Neural crest cell (in vitro differentiated cells): Measurements from ENCODE around the gene CEP128. TPM values are rescaled to one million over a fixed set of nuclear protein-coding genes. Genes with fewer than 3 reads are reported as not detected.
"Not testable (repeated sequence)": the region's sequence is repeated elsewhere in the genome, so short reads cannot be mapped to it uniquely, and the experiment has no call there.

Experiments
- DNase-seq: peaks from one replicate; pipeline ENCODE4 v3.0.0; 2021; ENCODE audit warnings: low read depth, mixed read lengths, low spot score
- H3K27ac Mint-ChIP-seq: one replicate; pipeline ENCODE4 v1.8.0; 2021; ENCODE audit warnings: mild to moderate bottlenecking, mixed read lengths; ENCODE audit not compliant: unreplicated experiment
- H3K27me3 Mint-ChIP-seq: 2 replicates; pipeline ENCODE4 v1.8.0; 2021; ENCODE audit warnings: low read depth, mild to moderate bottlenecking, mixed read lengths
- H3K36me3 Mint-ChIP-seq: 2 replicates; pipeline ENCODE4 v1.8.0; 2021; ENCODE audit warnings: low read depth, mild to moderate bottlenecking, mixed read lengths
- H3K4me1 Mint-ChIP-seq: 2 replicates; pipeline ENCODE4 v1.8.0; 2021; ENCODE audit warnings: mixed read lengths
- H3K4me3 Mint-ChIP-seq: one replicate; pipeline ENCODE4 v1.8.0; 2021; ENCODE audit warnings: mild to moderate bottlenecking, mixed read lengths
- H3K9me3 Mint-ChIP-seq: 2 replicates; pipeline ENCODE4 v1.8.0; 2021; ENCODE audit warnings: mixed read lengths
- total RNA-seq: library from RNA; stranded (reverse); gene quantifications from 2 replicates; pipeline ENCODE4 v1.2.1, GENCODE V29; 2021
- TF ChIP-seq, protein P1 (sequence below): fragments of 200-600 bp; sonication (generic); conservative IDR thresholded peaks from 2 replicates; pipeline ENCODE4 v1.5.0; 2021; ENCODE audit warnings: antibody characterized with exemption, mild to moderate bottlenecking

The CEP128 gene
- total RNA-seq, 1 donor from 2014 or later = 25.8 TPM

GRCh38 chr14:80957613-80958012 is 16.1 kb upstream of the CEP128 start:
- DNase-seq = no peak
- no peaks in the 10 kb centered on the region for H3K36me3 Mint-ChIP-seq
- no peak overlapping the region for H3K27ac Mint-ChIP-seq
- H3K9me3 Mint-ChIP-seq = no peaks in the 10 kb centered on the region
- no peak overlapping the region for H3K4me3 Mint-ChIP-seq
- H3K27me3 Mint-ChIP-seq = peaks cover 52% of the 10 kb centered on the region
- H3K4me1 Mint-ChIP-seq = peaks cover 10% of the 10 kb centered on the region
- TF ChIP-seq, protein P1, sequence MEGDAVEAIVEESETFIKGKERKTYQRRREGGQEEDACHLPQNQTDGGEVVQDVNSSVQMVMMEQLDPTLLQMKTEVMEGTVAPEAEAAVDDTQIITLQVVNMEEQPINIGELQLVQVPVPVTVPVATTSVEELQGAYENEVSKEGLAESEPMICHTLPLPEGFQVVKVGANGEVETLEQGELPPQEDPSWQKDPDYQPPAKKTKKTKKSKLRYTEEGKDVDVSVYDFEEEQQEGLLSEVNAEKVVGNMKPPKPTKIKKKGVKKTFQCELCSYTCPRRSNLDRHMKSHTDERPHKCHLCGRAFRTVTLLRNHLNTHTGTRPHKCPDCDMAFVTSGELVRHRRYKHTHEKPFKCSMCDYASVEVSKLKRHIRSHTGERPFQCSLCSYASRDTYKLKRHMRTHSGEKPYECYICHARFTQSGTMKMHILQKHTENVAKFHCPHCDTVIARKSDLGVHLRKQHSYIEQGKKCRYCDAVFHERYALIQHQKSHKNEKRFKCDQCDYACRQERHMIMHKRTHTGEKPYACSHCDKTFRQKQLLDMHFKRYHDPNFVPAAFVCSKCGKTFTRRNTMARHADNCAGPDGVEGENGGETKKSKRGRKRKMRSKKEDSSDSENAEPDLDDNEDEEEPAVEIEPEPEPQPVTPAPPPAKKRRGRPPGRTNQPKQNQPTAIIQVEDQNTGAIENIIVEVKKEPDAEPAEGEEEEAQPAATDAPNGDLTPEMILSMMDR = no peak

DNA sequence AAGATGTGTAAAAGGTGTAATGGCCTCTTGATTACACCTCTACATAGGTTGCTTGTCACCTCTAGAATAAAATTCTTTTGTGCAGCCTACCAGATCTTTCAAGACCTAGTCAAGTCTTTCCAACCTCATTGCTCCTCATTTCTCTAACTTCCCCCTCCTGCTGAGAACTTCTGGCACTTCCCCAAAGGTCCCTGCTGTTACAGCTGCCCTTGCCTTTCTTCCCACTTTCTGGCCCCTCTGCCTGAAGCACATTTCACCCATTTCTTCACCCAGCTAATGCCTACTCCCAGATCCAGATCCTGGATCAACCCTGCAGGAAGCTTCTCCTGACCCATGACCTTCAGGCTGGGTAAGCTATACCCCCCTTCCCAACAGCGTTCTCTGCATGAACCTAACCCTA is 15.4 kb upstream of the CEP128 start:
- peaks cover 52% of the 10 kb centered on the region for H3K27me3 Mint-ChIP-seq

DNA sequence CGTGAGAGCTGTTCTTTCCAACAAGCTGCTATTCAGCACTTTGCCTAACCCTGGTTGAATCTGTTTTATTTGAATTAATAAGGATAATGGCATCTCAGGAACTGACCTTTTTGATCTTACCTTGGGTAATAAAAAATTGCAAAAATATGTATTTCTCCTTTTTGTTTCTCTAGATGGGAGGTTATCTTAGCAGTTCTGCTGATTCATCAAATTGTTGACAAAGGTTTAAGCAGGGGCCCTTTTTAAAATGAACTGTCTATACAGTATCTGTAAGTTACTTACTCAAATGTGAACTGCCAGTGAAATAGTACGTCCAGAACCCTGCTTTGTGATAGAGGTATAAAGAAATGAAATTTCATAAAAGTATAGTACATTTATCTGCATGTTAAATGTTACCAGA is 14.6 kb upstream of the CEP128 start:
- Mint-ChIP-seq H3K27me3 (peaks cover 54% of the 10 kb centered on the region), H3K9me3 (no peaks in the 10 kb centered on the region), H3K4me1 (peaks cover 10% of the 10 kb centered on the region), H3K4me3 (no peak overlapping the region), H3K36me3 (no peaks in the 10 kb centered on the region), H3K27ac (no peak overlapping the region)
- TF ChIP-seq, protein P1 = no peak
- no peak for DNase-seq

More for the DNA sequence above, 15.4 kb upstream of the CEP128 start:
- H3K36me3 Mint-ChIP-seq = no peaks in the 10 kb centered on the region
- H3K27ac Mint-ChIP-seq = no peak overlapping the region
- H3K4me1 Mint-ChIP-seq = peaks cover 10% of the 10 kb centered on the region
- no peak for DNase-seq
- TF ChIP-seq, protein P1 = no peak
- H3K4me3 Mint-ChIP-seq = peak overlapping the region; percentile 70
- no peaks in the 10 kb centered on the region for H3K9me3 Mint-ChIP-seq

DNA sequence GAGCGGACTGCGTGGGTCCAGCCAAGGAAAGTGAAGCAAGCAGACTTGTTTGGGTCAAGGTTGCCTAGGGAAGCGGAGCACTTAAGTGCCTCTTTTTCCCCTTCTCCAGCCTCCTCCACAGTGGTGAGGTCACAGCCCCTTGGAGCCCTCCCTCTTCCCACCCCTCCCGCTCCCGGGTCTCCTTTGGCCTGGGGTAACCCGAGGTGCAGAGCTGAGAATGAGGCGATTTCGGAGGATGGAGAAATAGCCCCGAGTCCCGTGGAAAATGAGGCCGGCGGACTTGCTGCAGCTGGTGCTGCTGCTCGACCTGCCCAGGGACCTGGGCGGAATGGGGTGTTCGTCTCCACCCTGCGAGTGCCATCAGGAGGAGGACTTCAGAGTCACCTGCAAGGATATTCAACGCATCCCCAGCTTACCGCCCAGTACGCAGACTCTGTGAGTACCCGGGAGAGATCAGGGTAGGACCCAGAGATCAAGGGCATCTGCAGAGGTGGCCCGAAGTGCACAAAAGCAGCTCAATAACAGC is 13.9 kb upstream of the CEP128 start, which contains the start of gene TSHR:
Gene TSHR (plus strand): TSS at position 206 of the 526 bp plus-strand sequence. CDS start 60 bp downstream, at position 266.
- Mint-ChIP-seq H3K27me3 (peaks cover 56% of the 10 kb centered on the region), H3K4me1 (peaks cover 10% of the 10 kb centered on the region), H3K9me3 (no peaks in the 10 kb centered on the region), H3K36me3 (no peaks in the 10 kb centered on the region), H3K4me3 (peak within 1 kb of the TSS; percentile 92), H3K27ac (no peak within 1 kb of the TSS)
- TF ChIP-seq, protein P1 = no peak
- DNase-seq = no peak

GRCh38 chr14:80954687-80955299 is 13.3 kb upstream of the CEP128 start:
- no peaks in the 10 kb centered on the region for H3K9me3 Mint-ChIP-seq
- TF ChIP-seq, protein P1 = peak; percentile 89
- peak; percentile 81 for DNase-seq
- H3K27me3 Mint-ChIP-seq = peaks cover 57% of the 10 kb centered on the region
- H3K4me3 Mint-ChIP-seq = peak overlapping the region; percentile 92
- H3K27ac Mint-ChIP-seq = no peak overlapping the region
- no peaks in the 10 kb centered on the region for H3K36me3 Mint-ChIP-seq
- peaks cover 10% of the 10 kb centered on the region for H3K4me1 Mint-ChIP-seq

DNA sequence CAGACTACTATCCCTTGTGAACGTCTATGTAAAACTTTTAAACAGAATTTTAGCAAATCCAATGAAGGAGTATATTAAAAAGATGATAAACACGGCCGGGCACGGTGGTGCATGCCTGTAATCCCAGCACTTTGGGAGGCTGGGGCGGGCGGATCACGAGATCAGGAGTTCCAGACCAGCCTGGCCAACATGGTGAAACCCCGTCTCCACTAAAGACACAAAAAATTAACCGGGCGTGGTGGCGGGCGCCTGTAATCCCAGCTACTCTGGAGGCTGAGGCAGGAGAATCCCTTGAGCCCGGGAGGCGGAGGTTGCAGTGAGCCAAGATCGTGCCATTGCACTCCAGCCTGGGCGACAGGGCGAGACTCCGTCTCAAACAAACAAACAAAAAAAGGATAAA is 11.7 kb upstream of the CEP128 start:
- H3K27me3 Mint-ChIP-seq = peaks cover 49% of the 10 kb centered on the region
- H3K4me1 Mint-ChIP-seq, DNase-seq, H3K27ac Mint-ChIP-seq, H3K9me3 Mint-ChIP-seq, H3K4me3 Mint-ChIP-seq, H3K36me3 Mint-ChIP-seq: not testable (repeated sequence)
